ENCODE data around the gene SKAP2. TPM values are rescaled to one million over a fixed set of nuclear protein-coding genes. Genes with fewer than 3 reads are reported as not detected.

SKAP2 gene
- total RNA-seq, 2 experiments from 2014 or later, result 7.0 to 8.1 TPM

GRCh38 chr7:26700386-26700785 lies 164.0 kb downstream of the SKAP2 start:
- POLR2A ChIA-PET, result no interaction called here
- H3K4me3 Mint-ChIP-seq, result no peak overlapping the region
- H3K27me3 Mint-ChIP-seq, result peaks cover 11% of the 10 kb centered on the region
- H3K27ac Mint-ChIP-seq, result no peak overlapping the region
- DNase-seq (no peak), ATAC-seq (no peak)
- no peak for TF ChIP-seq CTCF (IDR thresholded peaks at IDR 0.05)
- H3K4me1 Mint-ChIP-seq (ENCODE audit: low read depth), result no peaks in the 10 kb centered on the region
- intact Hi-C loops (cut with micrococcal nuclease), result no loop called here
- no peaks in the 10 kb centered on the region for H3K36me3 Mint-ChIP-seq (ENCODE audit: low read depth)
- CTCF ChIA-PET, result interaction anchor here (1.1 to 1.5 kb wide), 2 partner anchors 18 to 20 kb away, joined by 3 to 6 read pairs; no protein-coding TSS in a partner anchor
- H3K9me3 Mint-ChIP-seq, result no peaks in the 10 kb centered on the region

- intact Hi-C loops (cut with micrococcal nuclease), result no loop called here
- Mint-ChIP-seq H3K4me1 (ENCODE audit: low read depth) (no peaks in the 10 kb centered on the region), H3K4me3 (no peak overlapping the region), H3K9me3 (no peaks in the 10 kb centered on the region), H3K27ac (no peak overlapping the region), H3K27me3 (peaks cover 11% of the 10 kb centered on the region), H3K36me3 (ENCODE audit: low read depth) (no peaks in the 10 kb centered on the region)
- TF ChIP-seq CTCF (IDR thresholded peaks at IDR 0.05), result no peak
- DNase-seq (no peak), ATAC-seq (no peak)
- ChIA-PET CTCF (interaction anchor here (1.1 to 1.5 kb wide), 2 partner anchors 17 to 20 kb away, joined by 3 to 6 read pairs; no protein-coding TSS in a partner anchor), POLR2A (no interaction called here)
These were observed 164.6 kb downstream of the SKAP2 start for GRCh38 chr7:26699766-26700165.

- Mint-ChIP-seq H3K4me3 (no peak overlapping the region), H3K9me3 (no peaks in the 10 kb centered on the region), H3K4me1 (ENCODE audit: low read depth) (no peaks in the 10 kb centered on the region), H3K27ac (no peak overlapping the region), H3K27me3 (peaks cover 9% of the 10 kb centered on the region), H3K36me3 (ENCODE audit: low read depth) (no peaks in the 10 kb centered on the region)
- ChIA-PET POLR2A (no interaction called here), CTCF (interaction anchor here (0.8 to 2.3 kb wide), 3 partner anchors 12 to 462 kb away, joined by 4 to 8 read pairs (median 5); no protein-coding TSS in a partner anchor)
- no peak for ATAC-seq
- DNase-seq, result no peak
- no peak for TF ChIP-seq CTCF (IDR thresholded peaks at IDR 0.05)
- intact Hi-C loops (cut with micrococcal nuclease), result no loop called here
These were observed 165.6 kb downstream of the SKAP2 start for GRCh38 chr7:26698806-26699205.

- TF ChIP-seq CTCF (IDR thresholded peaks at IDR 0.05), result no peak
- Mint-ChIP-seq H3K36me3 (ENCODE audit: low read depth) (no peaks in the 10 kb centered on the region), H3K4me1 (ENCODE audit: low read depth) (no peaks in the 10 kb centered on the region), H3K27ac (no peak overlapping the region), H3K4me3 (no peak overlapping the region), H3K9me3 (no peaks in the 10 kb centered on the region), H3K27me3 (peaks cover 9% of the 10 kb centered on the region)
- intact Hi-C loops (cut with micrococcal nuclease), result no loop called here
- POLR2A ChIA-PET, result no interaction called here
- ATAC-seq (no peak), DNase-seq (no peak)
- CTCF ChIA-PET, result interaction anchor here (1.6 to 2.3 kb wide), 2 partner anchors 11 to 15 kb away, joined by 5 to 8 read pairs; no protein-coding TSS in a partner anchor
These were observed 166.2 kb downstream of the SKAP2 start for GRCh38 chr7:26698194-26698593.

GRCh38 chr7:26696978-26697377 lies 167.4 kb downstream of the SKAP2 start:
- DNase-seq, result no peak
- no peak for ATAC-seq
- intact Hi-C loops (cut with micrococcal nuclease), result no loop called here
- POLR2A ChIA-PET, result no interaction called here
- no peak overlapping the region for H3K27ac Mint-ChIP-seq
- peaks cover 12% of the 10 kb centered on the region for H3K27me3 Mint-ChIP-seq
- H3K4me3 Mint-ChIP-seq, result no peak overlapping the region
- H3K9me3 Mint-ChIP-seq, result no peaks in the 10 kb centered on the region
- H3K4me1 Mint-ChIP-seq (ENCODE audit: low read depth), result no peaks in the 10 kb centered on the region
- CTCF ChIA-PET, result interaction anchor here (1.6 to 2.3 kb wide), 2 partner anchors 10 to 14 kb away, joined by 5 to 8 read pairs; no protein-coding TSS in a partner anchor
- no peaks in the 10 kb centered on the region for H3K36me3 Mint-ChIP-seq (ENCODE audit: low read depth)
- no peak for TF ChIP-seq CTCF (IDR thresholded peaks at IDR 0.05)

Data from activated CD8-positive, alpha-beta T cell treated with anti-CD3 and anti-CD28 coated beads for 36 hours (primary cell).